AG10803 (cell line): ENCODE results near the gene GPC5.

ENCODE experiments used
- DNase-seq: peaks from one replicate; pipeline ENCODE4 v3.0.0; 2010; ENCODE audit warnings: low read depth
- H3K4me3 ChIP-seq: 2 replicates; pipeline ENCODE4 v1.5.1; 2011; ENCODE audit warnings: mild to moderate bottlenecking, low read length, control low read depth
- CTCF ChIP-seq: conservative IDR thresholded peaks from 2 replicates; pipeline ENCODE4 v1.5.1; 2011; ENCODE audit warnings: mild to moderate bottlenecking, low read length, control low read depth, inconsistent platforms

Gene GPC5

GRCh38 chr13:92781965-92782690 is 1383.7 kb downstream of the GPC5 start:
- no peak for DNase-seq
- no peak for TF ChIP-seq CTCF
- H3K4me3 ChIP-seq = no peak overlapping the region

- no peak for TF ChIP-seq CTCF
- peak; percentile 43 for DNase-seq
- H3K4me3 ChIP-seq = no peak overlapping the region
These were observed 1404.4 kb downstream of the GPC5 start for GRCh38 chr13:92802776-92803175.

- TF ChIP-seq CTCF = no peak
- peak; percentile 76 for DNase-seq
- no peak overlapping the region for H3K4me3 ChIP-seq
These were observed 1405.9 kb downstream of the GPC5 start for GRCh38 chr13:92804346-92804745.

GRCh38 chr13:92804926-92805325 is 1406.5 kb downstream of the GPC5 start:
- no peak overlapping the region for H3K4me3 ChIP-seq
- DNase-seq = peak; percentile 15
- TF ChIP-seq CTCF = no peak

GRCh38 chr13:92805766-92806165 is 1407.3 kb downstream of the GPC5 start:
- DNase-seq = no peak
- no peak for TF ChIP-seq CTCF
- H3K4me3 ChIP-seq = peak overlapping the region; percentile 49

- peak; percentile 15 for DNase-seq
- H3K4me3 ChIP-seq = peak overlapping the region; percentile 49
- TF ChIP-seq CTCF = no peak
These were observed 1407.8 kb downstream of the GPC5 start for GRCh38 chr13:92806215-92806614.

- no peak for TF ChIP-seq CTCF
- DNase-seq = peak; percentile 31
- H3K4me3 ChIP-seq = no peak overlapping the region
These were observed 1408.9 kb downstream of the GPC5 start for GRCh38 chr13:92807353-92807752.
